Testis (tissue), 2 donors: Measurements from ENCODE around the gene ADCY6.

ENCODE experiments used
- POLR2A ChIP-seq: fragments of 450-650 bp; IDR thresholded peaks from one replicate; pipeline ENCODE4 v1.6.1; 2017; ENCODE audit warnings: antibody characterized with exemption, mild to moderate bottlenecking, moderate library complexity
- TF ChIP-seq, protein P1 (sequence below), 3 experiments: fragments of 450-650 bp in 2 of 3; fragments of 200-600 bp in 1 of 3; sonication (generic) in 1 of 3; IDR thresholded peaks; one replicate each; pipeline ENCODE4 v1.5.1; 2016 to 2019; ENCODE audit warnings: antibody characterized with exemption in 3 of 3, mild to moderate bottlenecking in 2 of 3, moderate library complexity in 1 of 3

DNA sequence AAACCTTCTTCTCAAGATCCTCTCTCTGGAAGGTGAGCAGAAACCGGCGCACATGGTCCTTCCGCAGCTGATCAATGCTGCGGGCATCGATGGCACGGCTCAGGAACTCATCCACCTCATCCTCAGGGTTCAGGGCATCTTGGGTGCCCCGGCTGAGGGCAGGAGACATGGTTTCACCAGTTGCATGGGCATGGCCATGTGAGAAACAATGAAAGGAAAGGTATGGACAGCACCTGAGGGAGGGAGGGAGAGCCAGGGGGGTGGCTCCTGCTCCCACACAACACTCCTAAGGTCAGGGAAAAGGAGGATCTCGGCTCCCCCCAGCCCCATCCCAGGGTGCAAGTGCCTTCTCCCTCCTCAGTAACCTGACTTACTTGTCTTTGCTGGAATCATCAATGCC is 13.6 kb downstream of the ADCY6 start:
- TF ChIP-seq, protein P1, sequence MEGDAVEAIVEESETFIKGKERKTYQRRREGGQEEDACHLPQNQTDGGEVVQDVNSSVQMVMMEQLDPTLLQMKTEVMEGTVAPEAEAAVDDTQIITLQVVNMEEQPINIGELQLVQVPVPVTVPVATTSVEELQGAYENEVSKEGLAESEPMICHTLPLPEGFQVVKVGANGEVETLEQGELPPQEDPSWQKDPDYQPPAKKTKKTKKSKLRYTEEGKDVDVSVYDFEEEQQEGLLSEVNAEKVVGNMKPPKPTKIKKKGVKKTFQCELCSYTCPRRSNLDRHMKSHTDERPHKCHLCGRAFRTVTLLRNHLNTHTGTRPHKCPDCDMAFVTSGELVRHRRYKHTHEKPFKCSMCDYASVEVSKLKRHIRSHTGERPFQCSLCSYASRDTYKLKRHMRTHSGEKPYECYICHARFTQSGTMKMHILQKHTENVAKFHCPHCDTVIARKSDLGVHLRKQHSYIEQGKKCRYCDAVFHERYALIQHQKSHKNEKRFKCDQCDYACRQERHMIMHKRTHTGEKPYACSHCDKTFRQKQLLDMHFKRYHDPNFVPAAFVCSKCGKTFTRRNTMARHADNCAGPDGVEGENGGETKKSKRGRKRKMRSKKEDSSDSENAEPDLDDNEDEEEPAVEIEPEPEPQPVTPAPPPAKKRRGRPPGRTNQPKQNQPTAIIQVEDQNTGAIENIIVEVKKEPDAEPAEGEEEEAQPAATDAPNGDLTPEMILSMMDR (IDR thresholded peaks at IDR 0.05) = no peak
- TF ChIP-seq POLR2A = no peak
